Lung (tissue), 12 donors: Measurements from ENCODE around the gene C1orf167. TPM values are rescaled to one million over a fixed set of nuclear protein-coding genes. Genes with fewer than 3 reads are reported as not detected.

ENCODE experiments used
- ATAC-seq: fragments of 200-7000 bp; cut with Tn5 transposase; one replicate; pipeline ENCODE4 v1.9.1; 2020; ENCODE audit warnings: moderate number of reproducible peaks; ENCODE audit not compliant: insufficient read depth, low FRiP score
- DNase-seq, 3 donors: peaks; one replicate each; pipeline ENCODE4 v3.0.0-alpha.2; 2013 to 2017
- H3K27ac ChIP-seq, 2 donors: one replicate each; pipeline ENCODE4 v1.5.1; 2013; ENCODE audit warnings: mild to moderate bottlenecking in 2 of 2, moderate library complexity in 2 of 2, control low read depth in 1 of 2, inconsistent platforms in 1 of 2, low read depth in 1 of 2, low read length in 1 of 2
- H3K27me3 ChIP-seq, 3 donors: one replicate each; pipeline ENCODE4 v1.5.1; 2013; ENCODE audit warnings: low read length in 2 of 3; ENCODE audit not compliant: control insufficient read depth in 3 of 3, insufficient read depth in 3 of 3
- H3K36me3 ChIP-seq, 4 donors: one replicate each; pipeline ENCODE4 v1.5.1; 2013; ENCODE audit warnings: low read length in 4 of 4, mild to moderate bottlenecking in 1 of 4, moderate library complexity in 1 of 4; ENCODE audit not compliant: control insufficient read depth in 4 of 4, insufficient read depth in 4 of 4
- H3K4me1 ChIP-seq, 5 donors: one replicate each; pipeline ENCODE4 v1.5.1; 2013; ENCODE audit warnings: low read length in 5 of 5, mild to moderate bottlenecking in 2 of 5, moderate library complexity in 1 of 5; ENCODE audit not compliant: control insufficient read depth in 5 of 5, insufficient read depth in 5 of 5
- H3K4me3 ChIP-seq: one replicate; pipeline ENCODE4 v1.5.1; 2013; ENCODE audit warnings: mild to moderate bottlenecking, control low read depth, moderate library complexity
- H3K9ac ChIP-seq, 2 donors: one replicate each; pipeline ENCODE4 v1.5.1; 2013; ENCODE audit warnings: low read length in 2 of 2, control low read depth in 1 of 2; ENCODE audit not compliant: insufficient read depth in 1 of 2
- H3K9me3 ChIP-seq, 4 donors: one replicate each; pipeline ENCODE4 v1.5.1; 2013; ENCODE audit warnings: low read length in 3 of 4, mild to moderate bottlenecking in 1 of 4, moderate library complexity in 1 of 4; ENCODE audit not compliant: control insufficient read depth in 4 of 4, insufficient read depth in 3 of 4
- WGBS, 2 donors: extraction: QIAGEN DNeasy Blood & Tissue Kit; methylation state at CpG; one replicate each; pipeline ENCODE4 v1.1.7; 2013; 5-methylcytosine and 5-hydroxymethylcytosine counted together
- polyA plus RNA-seq, 2 donors: library from polyadenylated mRNA; stranded (reverse); fragments of 200-250 nt; gene quantifications; one replicate each; pipeline ENCODE4 v1.2.1, GENCODE V29; 2013
- total RNA-seq, 2 donors: library from RNA; depleted of rRNA in 1 of 2; stranded (reverse); fragments of >200 nt in 1 of 2; gene quantifications; one replicate each; pipeline ENCODE4 v1.2.1, GENCODE V29; 2014 to 2021
- TF ChIP-seq, protein P1 (sequence below): IDR thresholded peaks from 2 replicates; pipeline ENCODE4 v1.5.1; 2012; ENCODE audit warnings: mild to moderate bottlenecking; ENCODE audit errors: control extremely low read depth, extremely low read depth
- donor health status: control.
- donor health status: control.
- donor health status: Bipolar disorder and iron deficiency.
- donor health status: healthy.
- donor health status: DM: yes; HTN: yes; CAD: no.

The C1orf167 gene
- total and polyA plus RNA-seq, 4 donors = 0.91 to 11.3 (median 9.1) TPM

DNA sequence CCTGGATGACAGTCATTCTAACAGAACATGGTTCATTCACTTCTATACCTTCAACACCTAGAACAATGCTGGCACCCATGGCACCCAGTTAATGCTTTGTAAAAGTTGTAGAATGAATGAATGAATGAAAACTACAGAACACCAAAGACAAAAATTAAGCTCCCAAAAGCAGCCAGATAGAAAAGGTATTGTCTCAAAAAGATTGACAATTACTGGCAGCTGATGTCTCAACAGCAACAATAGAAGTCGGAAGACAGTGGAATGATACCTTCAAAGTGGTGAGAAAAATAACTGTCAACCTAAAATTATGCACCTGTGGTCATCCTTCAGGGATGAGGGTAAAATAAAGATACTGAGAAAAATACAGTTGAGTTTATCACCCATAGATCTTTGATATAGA lies 4.9 kb upstream of the C1orf167 start:
- no peak overlapping the region for H3K27ac ChIP-seq
- H3K4me3 ChIP-seq = no peak overlapping the region
- TF ChIP-seq, protein P1, sequence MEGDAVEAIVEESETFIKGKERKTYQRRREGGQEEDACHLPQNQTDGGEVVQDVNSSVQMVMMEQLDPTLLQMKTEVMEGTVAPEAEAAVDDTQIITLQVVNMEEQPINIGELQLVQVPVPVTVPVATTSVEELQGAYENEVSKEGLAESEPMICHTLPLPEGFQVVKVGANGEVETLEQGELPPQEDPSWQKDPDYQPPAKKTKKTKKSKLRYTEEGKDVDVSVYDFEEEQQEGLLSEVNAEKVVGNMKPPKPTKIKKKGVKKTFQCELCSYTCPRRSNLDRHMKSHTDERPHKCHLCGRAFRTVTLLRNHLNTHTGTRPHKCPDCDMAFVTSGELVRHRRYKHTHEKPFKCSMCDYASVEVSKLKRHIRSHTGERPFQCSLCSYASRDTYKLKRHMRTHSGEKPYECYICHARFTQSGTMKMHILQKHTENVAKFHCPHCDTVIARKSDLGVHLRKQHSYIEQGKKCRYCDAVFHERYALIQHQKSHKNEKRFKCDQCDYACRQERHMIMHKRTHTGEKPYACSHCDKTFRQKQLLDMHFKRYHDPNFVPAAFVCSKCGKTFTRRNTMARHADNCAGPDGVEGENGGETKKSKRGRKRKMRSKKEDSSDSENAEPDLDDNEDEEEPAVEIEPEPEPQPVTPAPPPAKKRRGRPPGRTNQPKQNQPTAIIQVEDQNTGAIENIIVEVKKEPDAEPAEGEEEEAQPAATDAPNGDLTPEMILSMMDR = no peak
- H3K4me1 ChIP-seq = peaks cover 0 to 4% (median 0%) of the 10 kb centered on the region in 5 donors
- H3K9me3 ChIP-seq = peaks cover 0 to 3% (median 0%) of the 10 kb centered on the region in 4 donors
- H3K27me3 ChIP-seq = peaks cover 0 to 8% (median 0%) of the 10 kb centered on the region in 3 donors
- no peaks in the 10 kb centered on the region for H3K36me3 ChIP-seq
- 96 to 97% methylated on average over 1 of the region's 1 CpG for WGBS, 2 donors
- H3K9ac ChIP-seq = no peak overlapping the region
- ATAC-seq = no peak
- no peak for DNase-seq

DNA sequence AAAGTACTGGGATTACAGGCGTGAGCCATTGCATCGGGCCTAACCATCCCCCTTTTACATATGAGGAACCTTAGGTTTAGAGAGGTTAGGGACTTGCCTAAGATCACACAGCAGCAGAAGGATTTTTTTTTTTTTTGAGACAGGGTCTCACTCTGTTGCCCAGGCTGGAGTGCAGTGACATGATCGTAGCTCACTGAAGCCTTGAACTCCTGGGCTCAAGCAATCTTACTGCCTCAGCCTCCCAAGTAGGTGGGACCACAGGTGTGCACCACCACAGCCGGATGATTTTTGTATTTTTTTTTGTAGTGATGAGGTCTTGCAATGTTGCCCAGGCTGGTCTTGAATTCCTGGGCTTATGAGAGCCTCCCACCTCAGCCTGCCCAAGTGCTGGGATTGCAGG lies 2.2 kb upstream of the C1orf167 start:
- no peak for ATAC-seq
- no peak overlapping the region for H3K4me3 ChIP-seq
- peaks cover 0 to 6% (median 0%) of the 10 kb centered on the region in 5 donors for H3K4me1 ChIP-seq
- H3K9ac ChIP-seq = no peak overlapping the region
- TF ChIP-seq, protein P1 = no peak
- 90 to 93% methylated on average over 4 of the region's 4 CpGs for WGBS, 2 donors
- H3K27me3 ChIP-seq = peaks cover 0 to 11% (median 0%) of the 10 kb centered on the region in 3 donors
- no peak for DNase-seq
- H3K36me3 ChIP-seq = no peaks in the 10 kb centered on the region
- peaks cover 0 to 4% (median 0%) of the 10 kb centered on the region in 4 donors for H3K9me3 ChIP-seq
- H3K27ac ChIP-seq = no peak overlapping the region

DNA sequence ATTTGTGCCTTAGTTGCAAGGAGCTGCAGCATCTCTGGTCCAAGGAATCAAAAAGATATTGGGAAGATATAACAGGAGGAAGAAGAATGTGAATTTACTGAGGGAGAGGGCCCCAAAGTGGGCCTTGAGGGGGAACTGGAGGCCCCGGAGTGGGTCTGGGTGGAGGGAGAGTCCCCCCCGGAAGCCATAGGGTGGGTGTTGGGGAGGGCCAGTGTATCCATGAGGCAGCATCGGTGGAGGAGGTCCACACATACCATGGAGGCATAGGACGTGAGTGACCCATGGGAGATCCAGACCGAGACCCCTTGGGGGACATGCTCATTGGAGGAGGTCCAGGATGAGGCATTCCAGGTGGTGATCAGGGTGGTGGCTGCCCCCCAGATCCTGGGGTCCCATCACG lies 708 bp upstream of the C1orf167 start:
- Histone ChIP-seq H3K36me3 (no peaks in the 10 kb centered on the region), H3K9ac (no peak overlapping the region), H3K9me3 (peaks cover 0 to 4% (median 0%) of the 10 kb centered on the region in 4 donors), H3K4me3 (no peak overlapping the region), H3K4me1 (peaks cover 0 to 6% (median 0%) of the 10 kb centered on the region in 5 donors), H3K27ac (no peak overlapping the region), H3K27me3 (peaks cover 0 to 11% (median 0%) of the 10 kb centered on the region in 3 donors)
- DNase-seq = no peak
- ATAC-seq = no peak
- WGBS, 2 donors = 87% methylated on average over 6 of the region's 6 CpGs
- TF ChIP-seq, protein P1 = no peak

DNA sequence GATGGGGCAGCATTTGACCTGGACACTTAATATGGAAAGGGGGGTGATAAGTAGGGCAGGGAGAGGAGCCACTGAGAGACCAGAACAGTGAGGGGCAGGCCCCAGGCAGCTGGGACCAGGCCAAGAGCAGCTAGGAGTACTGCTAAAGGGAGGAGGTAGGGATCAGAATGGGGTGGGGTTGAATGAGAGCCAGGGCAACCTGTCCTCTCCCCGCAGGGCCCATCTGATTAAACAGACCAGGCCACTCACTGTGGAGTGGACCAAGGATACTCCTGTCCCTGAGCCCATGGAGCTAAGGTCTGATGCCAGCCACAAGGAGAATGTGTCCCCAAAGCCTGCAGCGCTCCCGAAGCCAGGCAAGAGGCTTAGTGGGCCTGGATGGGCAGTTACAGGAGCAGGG lies 2.1 kb downstream of the C1orf167 start:
- H3K9me3 ChIP-seq = peaks cover 0 to 4% (median 0%) of the 10 kb centered on the region in 4 donors
- H3K27me3 ChIP-seq = peaks cover 0 to 11% (median 0%) of the 10 kb centered on the region in 3 donors
- TF ChIP-seq, protein P1 = no peak
- H3K9ac ChIP-seq = no peak overlapping the region
- ATAC-seq (no peak), DNase-seq (no peak)
- WGBS, 2 donors = 92 to 93% methylated on average over 3 of the region's 3 CpGs
- no peak overlapping the region for H3K27ac ChIP-seq
- no peak overlapping the region for H3K4me3 ChIP-seq
- H3K4me1 ChIP-seq = peaks cover 0 to 6% (median 0%) of the 10 kb centered on the region in 5 donors
- H3K36me3 ChIP-seq = no peaks in the 10 kb centered on the region
